ENCODE data around the gene CDC73. TPM values are rescaled to one million over a fixed set of nuclear protein-coding genes. Genes with fewer than 3 reads are reported as not detected.

CDC73 gene
- total and polyA plus RNA-seq, 2 donors (not counting 3 experiments of a cell fraction or from before 2014, with no cell fraction given), result 9.9 to 55.8 TPM

DNA sequence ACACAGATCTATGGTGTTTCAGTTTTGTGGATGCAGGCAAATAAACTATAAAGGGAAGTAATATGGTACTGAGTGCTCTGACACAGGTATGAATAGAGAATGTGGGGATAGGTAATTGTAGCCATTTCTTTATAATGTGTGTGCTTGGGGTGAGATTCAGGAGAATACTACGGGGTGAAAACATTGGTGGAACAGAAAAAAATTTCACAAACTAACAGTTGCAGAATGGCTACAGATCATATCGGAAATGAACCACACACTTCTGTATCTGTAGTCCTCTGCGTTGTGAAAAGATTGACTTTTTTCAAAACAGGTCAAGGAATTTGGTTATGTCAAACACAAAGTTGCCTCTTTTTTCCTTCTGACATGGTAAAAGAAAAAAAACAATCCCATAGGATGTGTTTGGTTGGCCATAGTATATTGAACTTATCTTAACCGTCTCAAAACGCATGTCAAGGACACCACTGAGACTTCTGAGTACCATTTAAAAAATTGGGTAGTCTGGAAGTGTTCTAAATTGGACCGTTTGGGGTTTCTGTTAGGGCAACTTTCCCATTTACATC, 1.1 kb upstream of the CDC73 start:
- Histone ChIP-seq H3K9me3 (replicated peaks; ENCODE audit: control insufficient read depth, insufficient read depth, low read length) (no peaks in the 10 kb centered on the region), H2AFZ (ENCODE audit: low read depth, low read length) (no peak overlapping the region), H3K4me2 (ENCODE audit: insufficient read depth, low read length) (peak overlapping the region; percentile 87), H3K27me3 (ENCODE audit: control insufficient read depth in 2 of 2, insufficient read depth in 2 of 2, low read length in 2 of 2) (no peaks in the 10 kb centered on the region), H3K36me3 (ENCODE audit: control insufficient read depth in 2 of 2, extremely low read depth in 1 of 2, insufficient read depth in 2 of 2, low read length in 2 of 2) (peaks cover 0 to 4% of the 10 kb centered on the region in 2 experiments), H3K9me1 (replicated peaks; ENCODE audit: control insufficient read depth, extremely low read depth, insufficient read depth, low read length) (no peaks in the 10 kb centered on the region), H4K20me1 (replicated peaks; ENCODE audit: control insufficient read depth, extremely low read depth, insufficient read depth, low read length) (peaks cover 5% of the 10 kb centered on the region), H3K9ac (replicated peaks; ENCODE audit: extremely low read depth, insufficient read depth, low read length) (no peak overlapping the region), H3K4me1 (ENCODE audit: control insufficient read depth, extremely low read depth, insufficient read depth, low read length) (peaks cover 25% of the 10 kb centered on the region), H3K4me3 (replicated peaks in 1 of 3; ENCODE audit: insufficient read depth in 1 of 3, low read depth in 1 of 3, low read length in 3 of 3) (peak overlapping the region in 1 of 3 experiments; percentile 69), H3K79me2 (ENCODE audit: control insufficient read depth, insufficient read depth, low read length) (peaks cover 35% of the 10 kb centered on the region), H3K27ac (ENCODE audit: insufficient read depth, low read depth, low read length) (no peak overlapping the region)
- dilution Hi-C loops (cut with MboI; ENCODE audit: extremely low pct_ligation_motif_present, low sequenced_read_pairs) (no loop called here), intact Hi-C loops (cut with micrococcal nuclease) (loop anchor here (1.0 to 10.0 kb wide), 3 partner anchors 15 to 646 kb away; partner anchors contain the start of gene GLRX2)
- DNase-seq (ENCODE audit: low read depth, low spot score) (no peak), FAIRE-seq (no peak)
- CTCF ChIA-PET, result interaction anchor here (1.2 to 3.2 kb wide), 5 partner anchors 10 to 313 kb away, joined by 3 to 49 read pairs (median 8); partner anchors contain the start of genes GLRX2, RO60 and UCHL5
- TF ChIP-seq, protein P1, sequence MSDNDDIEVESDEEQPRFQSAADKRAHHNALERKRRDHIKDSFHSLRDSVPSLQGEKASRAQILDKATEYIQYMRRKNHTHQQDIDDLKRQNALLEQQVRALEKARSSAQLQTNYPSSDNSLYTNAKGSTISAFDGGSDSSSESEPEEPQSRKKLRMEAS (IDR thresholded peaks at IDR 0.05; ENCODE audit: insufficient read depth, insufficient read length), result no peak
- no peak for TF ChIP-seq POLR2AphosphoS5 (IDR thresholded peaks at IDR 0.05; ENCODE audit: insufficient read depth, low read depth, low read length)
- TF ChIP-seq MYC (IDR thresholded peaks at IDR 0.05; ENCODE audit: low read depth, low read length), result no peak
- no peak for TF ChIP-seq GATA2 (IDR thresholded peaks at IDR 0.05; ENCODE audit: insufficient read depth, insufficient read length, low read depth, low read length)
- no peak for TF ChIP-seq POLR2A (IDR thresholded peaks at IDR 0.05; ENCODE audit: low read depth, low read length)
- TF ChIP-seq FOS (IDR thresholded peaks at IDR 0.05; ENCODE audit: borderline replicate concordance, insufficient read depth, low read length), result no peak
- no peak for TF ChIP-seq EZH2 (IDR thresholded peaks at IDR 0.05; ENCODE audit: borderline replicate concordance, low read depth, low read length, severe bottlenecking)
- TF ChIP-seq, protein P2, sequence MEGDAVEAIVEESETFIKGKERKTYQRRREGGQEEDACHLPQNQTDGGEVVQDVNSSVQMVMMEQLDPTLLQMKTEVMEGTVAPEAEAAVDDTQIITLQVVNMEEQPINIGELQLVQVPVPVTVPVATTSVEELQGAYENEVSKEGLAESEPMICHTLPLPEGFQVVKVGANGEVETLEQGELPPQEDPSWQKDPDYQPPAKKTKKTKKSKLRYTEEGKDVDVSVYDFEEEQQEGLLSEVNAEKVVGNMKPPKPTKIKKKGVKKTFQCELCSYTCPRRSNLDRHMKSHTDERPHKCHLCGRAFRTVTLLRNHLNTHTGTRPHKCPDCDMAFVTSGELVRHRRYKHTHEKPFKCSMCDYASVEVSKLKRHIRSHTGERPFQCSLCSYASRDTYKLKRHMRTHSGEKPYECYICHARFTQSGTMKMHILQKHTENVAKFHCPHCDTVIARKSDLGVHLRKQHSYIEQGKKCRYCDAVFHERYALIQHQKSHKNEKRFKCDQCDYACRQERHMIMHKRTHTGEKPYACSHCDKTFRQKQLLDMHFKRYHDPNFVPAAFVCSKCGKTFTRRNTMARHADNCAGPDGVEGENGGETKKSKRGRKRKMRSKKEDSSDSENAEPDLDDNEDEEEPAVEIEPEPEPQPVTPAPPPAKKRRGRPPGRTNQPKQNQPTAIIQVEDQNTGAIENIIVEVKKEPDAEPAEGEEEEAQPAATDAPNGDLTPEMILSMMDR (IDR thresholded peaks at IDR 0.05; ENCODE audit: extremely low read depth in 1 of 2, insufficient read depth in 1 of 2, low read depth in 1 of 2, low read length in 2 of 2), result no peak
- TF ChIP-seq JUN (IDR thresholded peaks at IDR 0.05; ENCODE audit: borderline replicate concordance, insufficient read depth, insufficient read length, low read depth), result no peak
- POLR2A ChIA-PET, result no interaction called here
- BruUV-seq (replicated peaks), result TSS peak; percentile 55
